PC-3 (cell line): Measurements from ENCODE around the gene TNFRSF18.

Experiments used
- EZH2 ChIP-seq: fragments of 300-600 bp; sonication (generic); IDR thresholded peaks from one replicate; pipeline ENCODE4 v1.6.1; 2017; ENCODE audit warnings: antibody characterized with exemption, mild to moderate bottlenecking, low read length; ENCODE audit not compliant: unreplicated experiment
- TF ChIP-seq, protein P1 (sequence below): fragments of 300-600 bp; sonication (generic); conservative IDR thresholded peaks from 2 replicates; pipeline ENCODE4 v1.5.1; 2017; ENCODE audit warnings: antibody characterized with exemption, low read depth, mild to moderate bottlenecking, low read length

DNA sequence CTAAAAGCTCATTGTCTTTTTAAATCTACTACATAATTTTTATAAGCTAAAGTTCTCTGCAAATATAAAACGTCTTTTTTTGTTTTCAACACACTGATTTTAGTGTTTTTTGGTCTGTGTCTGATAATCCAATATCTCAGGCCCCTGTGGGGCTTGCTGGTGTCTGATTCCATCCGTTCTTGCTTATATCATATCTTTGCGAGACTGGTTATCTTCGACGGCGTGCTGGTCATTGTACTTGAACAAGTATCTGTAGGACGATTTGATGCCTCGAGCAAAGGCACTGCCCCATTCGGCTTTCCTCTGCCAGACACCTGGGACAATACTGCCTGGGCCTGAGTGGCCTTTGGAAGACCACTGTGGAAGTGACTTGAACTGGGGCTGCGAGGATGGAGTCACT lies 51.1 kb downstream of the TNFRSF18 start:
- TF ChIP-seq, protein P1, sequence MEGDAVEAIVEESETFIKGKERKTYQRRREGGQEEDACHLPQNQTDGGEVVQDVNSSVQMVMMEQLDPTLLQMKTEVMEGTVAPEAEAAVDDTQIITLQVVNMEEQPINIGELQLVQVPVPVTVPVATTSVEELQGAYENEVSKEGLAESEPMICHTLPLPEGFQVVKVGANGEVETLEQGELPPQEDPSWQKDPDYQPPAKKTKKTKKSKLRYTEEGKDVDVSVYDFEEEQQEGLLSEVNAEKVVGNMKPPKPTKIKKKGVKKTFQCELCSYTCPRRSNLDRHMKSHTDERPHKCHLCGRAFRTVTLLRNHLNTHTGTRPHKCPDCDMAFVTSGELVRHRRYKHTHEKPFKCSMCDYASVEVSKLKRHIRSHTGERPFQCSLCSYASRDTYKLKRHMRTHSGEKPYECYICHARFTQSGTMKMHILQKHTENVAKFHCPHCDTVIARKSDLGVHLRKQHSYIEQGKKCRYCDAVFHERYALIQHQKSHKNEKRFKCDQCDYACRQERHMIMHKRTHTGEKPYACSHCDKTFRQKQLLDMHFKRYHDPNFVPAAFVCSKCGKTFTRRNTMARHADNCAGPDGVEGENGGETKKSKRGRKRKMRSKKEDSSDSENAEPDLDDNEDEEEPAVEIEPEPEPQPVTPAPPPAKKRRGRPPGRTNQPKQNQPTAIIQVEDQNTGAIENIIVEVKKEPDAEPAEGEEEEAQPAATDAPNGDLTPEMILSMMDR = no peak
- TF ChIP-seq EZH2 = no peak
